Suppressor macrophage treated with lipopolysaccharide for 4 hours (primary cell): ENCODE data around the gene PLIN1.

Experiments
- DNase-seq: peaks from one replicate; pipeline ENCODE4 v3.0.0-alpha.2; 2020

Gene PLIN1

GRCh38 chr15:89623165-89623564, 56.0 kb downstream of the PLIN1 start:
- no peak for DNase-seq

GRCh38 chr15:89621547-89621946, 57.6 kb downstream of the PLIN1 start:
- no peak for DNase-seq

GRCh38 chr15:89616228-89616627, 62.9 kb downstream of the PLIN1 start:
- no peak for DNase-seq

- DNase-seq, result no peak
Measured at GRCh38 chr15:89615135-89615534, 64.0 kb downstream of the PLIN1 start.
